PC-9 (cell line): Measurements from ENCODE around the gene RASGRP2.

ENCODE experiments used
- EZH2 ChIP-seq: fragments of 200-600 bp; sonication (generic); IDR thresholded peaks from 2 replicates; pipeline ENCODE4 v1.8.0; 2017; ENCODE audit warnings: antibody characterized with exemption, low read depth
- TF ChIP-seq, protein P1 (sequence below): fragments of 200-600 bp; sonication (generic); conservative IDR thresholded peaks from 2 replicates; pipeline ENCODE4 v1.6.1; 2017; ENCODE audit warnings: mixed run types, antibody characterized with exemption, mild to moderate bottlenecking, moderate library complexity

DNA sequence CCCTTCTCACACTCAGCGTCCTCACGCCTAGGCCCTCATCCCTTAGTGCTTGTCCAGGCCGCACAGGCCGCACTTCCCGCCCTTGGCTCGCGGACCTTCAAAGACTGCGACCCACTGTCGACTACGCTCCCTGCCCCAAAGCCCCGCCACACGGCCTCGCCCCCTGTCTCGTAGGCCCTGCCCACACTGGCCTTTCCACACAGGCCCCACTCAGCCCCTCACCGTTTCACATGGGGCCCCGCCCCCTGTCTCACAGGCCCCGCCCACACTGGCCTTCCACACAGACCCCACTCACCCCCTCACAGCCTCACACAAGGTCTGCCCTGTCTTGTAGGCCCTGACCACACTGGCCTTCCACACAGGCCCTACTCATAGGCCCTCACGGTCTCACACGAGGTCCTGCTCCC, 32.0 kb downstream of the RASGRP2 start:
- TF ChIP-seq, protein P1, sequence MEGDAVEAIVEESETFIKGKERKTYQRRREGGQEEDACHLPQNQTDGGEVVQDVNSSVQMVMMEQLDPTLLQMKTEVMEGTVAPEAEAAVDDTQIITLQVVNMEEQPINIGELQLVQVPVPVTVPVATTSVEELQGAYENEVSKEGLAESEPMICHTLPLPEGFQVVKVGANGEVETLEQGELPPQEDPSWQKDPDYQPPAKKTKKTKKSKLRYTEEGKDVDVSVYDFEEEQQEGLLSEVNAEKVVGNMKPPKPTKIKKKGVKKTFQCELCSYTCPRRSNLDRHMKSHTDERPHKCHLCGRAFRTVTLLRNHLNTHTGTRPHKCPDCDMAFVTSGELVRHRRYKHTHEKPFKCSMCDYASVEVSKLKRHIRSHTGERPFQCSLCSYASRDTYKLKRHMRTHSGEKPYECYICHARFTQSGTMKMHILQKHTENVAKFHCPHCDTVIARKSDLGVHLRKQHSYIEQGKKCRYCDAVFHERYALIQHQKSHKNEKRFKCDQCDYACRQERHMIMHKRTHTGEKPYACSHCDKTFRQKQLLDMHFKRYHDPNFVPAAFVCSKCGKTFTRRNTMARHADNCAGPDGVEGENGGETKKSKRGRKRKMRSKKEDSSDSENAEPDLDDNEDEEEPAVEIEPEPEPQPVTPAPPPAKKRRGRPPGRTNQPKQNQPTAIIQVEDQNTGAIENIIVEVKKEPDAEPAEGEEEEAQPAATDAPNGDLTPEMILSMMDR: no peak
- no peak for TF ChIP-seq EZH2
